Left cardiac atrium (tissue), 4 donors: ENCODE data around the gene PSTK. TPM values are rescaled to one million over a fixed set of nuclear protein-coding genes. Genes with fewer than 3 reads are reported as not detected.

Experiments used
- ATAC-seq, 2 donors: fragments of 200-7000 bp; cut with Tn5 transposase; one replicate each; pipeline ENCODE4 v1.9.1; 2020; ENCODE audit warnings: mild to moderate bottlenecking in 2 of 2, moderate library complexity in 2 of 2
- DNase-seq: peaks from one replicate; pipeline ENCODE4 v3.0.0-alpha.2; 2020
- intact Hi-C, 2 donors: fragments of 100-400 bp; cut with DNase I; formaldehyde crosslinking; loops; one replicate each; pipeline versions ENCODE4 v1.14.1 to v1.15.1; 2022 to 2023
- total RNA-seq, 2 donors: library from RNA; stranded (reverse); fragmentation: NEBNext Ultra II Directional; extraction: Animal tissue kit (Norgen Biotek cat#: 25700); gene quantifications; one replicate each; pipeline ENCODE4 v1.2.1, GENCODE V29; 2021
- donor health status: DM: no; HTN: yes; CAD: no.
- donor health status: DM: no; HTN: yes; CAD: no; lungs with severe emphysema.
- donor health status: DM: yes; HTN: yes; CAD: no.
- donor health status: Dilated cardiomyopathy.

PSTK gene
- total RNA-seq, 2 donors from 2014 or later = 3.1 to 3.6 TPM

- intact Hi-C loops = no loop called here
- ATAC-seq (no peak), DNase-seq (no peak)
These were observed 8.3 kb downstream of the PSTK start for GRCh38 chr10:122988501-122988900.

GRCh38 chr10:122990278-122990677 lies 10.1 kb downstream of the PSTK start:
- intact Hi-C loops = no loop called here
- ATAC-seq (no peak), DNase-seq (no peak)

GRCh38 chr10:122992031-122992585 lies 11.9 kb downstream of the PSTK start:
- intact Hi-C loops = no loop called here

GRCh38 chr10:122993797-122994336 lies 13.7 kb downstream of the PSTK start:
- no peak for DNase-seq
- ATAC-seq = no peak
- intact Hi-C loops = no loop called here

More at GRCh38 chr10:122992031-122992585, 11.9 kb downstream of the PSTK start:
- DNase-seq (no peak), ATAC-seq (no peak)

GRCh38 chr10:122995936-122996335 lies 15.7 kb downstream of the PSTK start:
- ATAC-seq (no peak), DNase-seq (no peak)
- intact Hi-C loops = no loop called here

- DNase-seq = no peak
- intact Hi-C loops = no loop called here
- no peak for ATAC-seq
These were observed 17.7 kb downstream of the PSTK start for GRCh38 chr10:122997864-122998263.

GRCh38 chr10:122998360-122998917 lies 18.2 kb downstream of the PSTK start:
- intact Hi-C loops = no loop called here
- no peak for DNase-seq
- ATAC-seq = no peak

- intact Hi-C loops = no loop called here
- ATAC-seq = no peak
- DNase-seq = no peak
These were observed 18.7 kb downstream of the PSTK start for GRCh38 chr10:122998934-122999333.

- DNase-seq = no peak
- intact Hi-C loops = no loop called here
These were observed 19.1 kb downstream of the PSTK start for GRCh38 chr10:122999347-122999746.

GRCh38 chr10:123000155-123000554 lies 20.0 kb downstream of the PSTK start:
- ATAC-seq = no peak
- no peak for DNase-seq
- intact Hi-C loops = loop anchor here in 1 of 2 donors (10.0 kb wide), 1 partner anchor 155 kb away; the partner anchor contains the start of gene BUB3

More at GRCh38 chr10:122999347-122999746, 19.1 kb downstream of the PSTK start:
- no peak for ATAC-seq

GRCh38 chr10:123001370-123001769 lies 21.2 kb downstream of the PSTK start:
- ATAC-seq (no peak), DNase-seq (no peak)
- intact Hi-C loops = loop anchor here in 1 of 2 donors (10.0 kb wide), 1 partner anchor 153 kb away; the partner anchor contains the start of gene BUB3

- no peak for DNase-seq
- intact Hi-C loops = loop anchor here in 1 of 2 donors (10.0 kb wide), 1 partner anchor 151 kb away; the partner anchor contains the start of gene BUB3
- ATAC-seq = no peak
These were observed 24.1 kb downstream of the PSTK start for GRCh38 chr10:123004298-123004697.

GRCh38 chr10:123007558-123008354 lies 27.6 kb downstream of the PSTK start:
- intact Hi-C loops = loop anchor here in 1 of 2 donors (2.0 to 10.0 kb wide), 2 partner anchors 27 to 147 kb away; partner anchors contain the start of genes BUB3 and PSTK
- ATAC-seq = peak; percentile 28 to 54
- DNase-seq = peak; percentile 30

- ATAC-seq (peak; percentile 99), DNase-seq (peak; percentile 96)
- intact Hi-C loops = loop anchor here in 1 of 2 donors (2.0 to 10.0 kb wide), 2 partner anchors 28 to 146 kb away; partner anchors contain the start of genes BUB3 and PSTK
These were observed 28.3 kb downstream of the PSTK start, which contains the start of the genes ACADSB and IKZF5 for GRCh38 chr10:123008355-123009104. Gene ACADSB, plus strand, starts transcription at chr10:123009006. Its CDS starts 24 bp downstream, at chr10:123009030. Gene IKZF5, minus strand, starts transcription at chr10:123008795. Its CDS starts 10,170 bp downstream, at chr10:122998625.

- peak; percentile 12 to 41 for ATAC-seq
- peak; percentile 21 for DNase-seq
- intact Hi-C loops = loop anchor here in 1 of 2 donors (2.0 to 10.0 kb wide), 2 partner anchors 28 to 146 kb away; partner anchors contain the start of genes BUB3 and PSTK
These were observed 29.1 kb downstream of the PSTK start for GRCh38 chr10:123009105-123009820.

GRCh38 chr10:123011987-123012386 lies 31.8 kb downstream of the PSTK start:
- no peak for ATAC-seq
- intact Hi-C loops = no loop called here
- no peak for DNase-seq

- DNase-seq (no peak), ATAC-seq (no peak)
- intact Hi-C loops = no loop called here
These were observed 33.5 kb downstream of the PSTK start for GRCh38 chr10:123013456-123014419.
